Breast epithelium (tissue), 3 donors: Measurements from ENCODE around the gene KYNU.

ENCODE experiments used
- CTCF ChIP-seq, 3 donors: fragments of 450-650 bp; IDR thresholded peaks; one replicate each; pipeline ENCODE4 v1.5.1; 2016 to 2017; ENCODE audit warnings: antibody characterized with exemption in 3 of 3, mild to moderate bottlenecking in 3 of 3, moderate library complexity in 3 of 3
- POLR2A ChIP-seq: fragments of 450-650 bp; IDR thresholded peaks from one replicate; pipeline ENCODE4 v1.6.1; 2016; ENCODE audit warnings: antibody characterized with exemption, mild to moderate bottlenecking, moderate library complexity
- POLR2AphosphoS5 ChIP-seq, 3 donors: sonication (generic); formaldehyde crosslinking; IDR thresholded peaks; one replicate each; pipeline ENCODE4 v1.6.1; 2017; ENCODE audit warnings: antibody characterized with exemption in 3 of 3

- no peak for TF ChIP-seq CTCF (IDR thresholded peaks at IDR 0.05)
- TF ChIP-seq POLR2AphosphoS5 (IDR thresholded peaks at IDR 0.05), result no peak
- no peak for TF ChIP-seq POLR2A
Observed at GRCh38 chr2:143083636-143084035, 206.2 kb downstream of the KYNU start.
